Gastrocnemius medialis (tissue), 4 donors: ENCODE data around the gene BCLAF1. TPM values are rescaled to one million over a fixed set of nuclear protein-coding genes. Genes with fewer than 3 reads are reported as not detected.

Source experiments
- ATAC-seq, 2 donors: fragments of 150-250 bp; one replicate each; pipeline ENCODE4 v1.9.1; 2016
- DNase-seq, 2 donors: peaks; one replicate each; pipeline ENCODE4 v3.0.0-alpha.2; 2019
- H3K27ac ChIP-seq, 4 donors: fragments of 200-600 bp; sonication (generic); 1 replicate in 1 of 4; 2 replicates in 3 of 4; pipeline ENCODE4 v1.5.1; 2016 to 2018; ENCODE audit warnings: mild to moderate bottlenecking in 2 of 4, moderate library complexity in 1 of 4
- H3K27me3 ChIP-seq, 3 donors: fragments of 200-600 bp; sonication (generic) in 2 of 3; 1 replicate in 1 of 3; 2 replicates in 2 of 3; pipeline versions ENCODE4 v1.5.1 to v1.6.0; 2016 to 2019; ENCODE audit warnings: mild to moderate bottlenecking in 1 of 3, moderate library complexity in 1 of 3
- H3K36me3 ChIP-seq, 2 donors: fragments of 200-600 bp; sonication (generic) in 1 of 2; one replicate each; pipeline ENCODE4 v1.5.1; 2017 to 2018
- H3K4me1 ChIP-seq, 2 donors: fragments of 200-600 bp; sonication (generic) in 1 of 2; one replicate each; pipeline ENCODE4 v1.5.1; 2016 to 2017; ENCODE audit warnings: mild to moderate bottlenecking in 2 of 2
- H3K4me3 ChIP-seq, 4 donors: fragments of 200-600 bp; sonication (generic) in 3 of 4; 1 replicate in 1 of 4; 2 replicates in 3 of 4; pipeline ENCODE4 v1.5.1; 2016 to 2019; ENCODE audit warnings: mild to moderate bottlenecking in 2 of 4
- H3K9me3 ChIP-seq, 3 donors: fragments of 200-600 bp; sonication (generic) in 2 of 3; 1 replicate in 1 of 3; 2 replicates in 2 of 3; pipeline ENCODE4 v1.5.1; 2016 to 2019
- CTCF ChIP-seq, 5 experiments: fragments of 450-650 bp in 3 of 5; fragments of 200-600 bp in 2 of 5; sonication (generic) in 2 of 5; IDR thresholded peaks in 4 of 5; conservative IDR thresholded peaks in 1 of 5; 1 replicate in 4 of 5; 2 replicates in 1 of 5; pipeline ENCODE4 v1.5.1; 2016 to 2019; ENCODE audit warnings: antibody characterized with exemption in 5 of 5, mild to moderate bottlenecking in 3 of 5, moderate library complexity in 3 of 5
- POLR2A ChIP-seq, 2 donors: fragments of 450-650 bp; IDR thresholded peaks; one replicate each; pipeline ENCODE4 v1.6.1; 2017; ENCODE audit warnings: antibody characterized with exemption in 2 of 2, mild to moderate bottlenecking in 2 of 2, moderate library complexity in 2 of 2
- in situ Hi-C, 4 donors: fragments of 200-750 bp; cut with MboI; loops; one replicate each; pipeline versions ENCODE4 v1.15.0 to v1.8.0; 2017; ENCODE audit warnings: low sequenced_read_pairs in 4 of 4
- intact Hi-C: fragments of 100-400 bp; cut with DNase I; formaldehyde crosslinking; loops from one replicate; pipeline ENCODE4 v1.15.1; 2023; ENCODE audit warnings: low total_unique reads
- total RNA-seq, 4 donors: library from RNA; depleted of rRNA; stranded (reverse); fragments of >200 nt; gene quantifications; one replicate each; pipeline versions ENCODE4 v1.1.0 to v1.2.3, GENCODE V29; 2016

The BCLAF1 gene
- total RNA-seq, 4 donors from 2014 or later, result 27.3 to 83.0 (median 61.8) TPM

DNA sequence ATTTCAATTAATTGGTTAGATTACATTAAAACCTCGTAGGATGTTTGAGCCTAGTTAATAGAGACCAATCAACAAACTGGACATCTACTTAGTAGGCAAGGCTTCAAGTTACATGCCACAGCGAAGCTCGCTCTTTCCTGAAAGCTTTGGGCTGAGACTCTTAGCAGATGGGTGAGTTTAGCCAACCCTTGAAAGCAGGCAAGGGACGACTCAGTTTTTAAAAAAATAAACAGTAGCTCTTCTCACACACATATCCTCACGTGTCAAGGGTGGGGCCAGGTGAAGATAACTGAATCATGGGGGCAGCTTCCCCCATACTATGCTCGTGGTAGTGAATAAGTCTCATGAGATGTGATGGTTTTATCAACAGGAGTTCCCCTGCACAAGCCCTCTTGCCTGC is 40.3 kb downstream of the BCLAF1 start:
- DNase-seq (no peak), ATAC-seq (no peak)
- intact Hi-C loops, result no loop called here
- Histone ChIP-seq H3K27ac (no peak overlapping the region), H3K9me3 (no peaks in the 10 kb centered on the region), H3K4me1 (peaks cover 16 to 22% of the 10 kb centered on the region in 2 donors), H3K4me3 (peak overlapping the region; percentile 73 to 81 (median 74)), H3K36me3 (no peaks in the 10 kb centered on the region), H3K27me3 (no peaks in the 10 kb centered on the region)
- TF ChIP-seq POLR2A (IDR thresholded peaks at IDR 0.05) (no peak), CTCF (IDR thresholded peaks at IDR 0.05 in 4 of 5, conservative IDR thresholded peaks at IDR 0.05 in 1 of 5) (no peak)
- in situ Hi-C loops, result no loop called here

GRCh38 chr6:136244061-136244616 is 45.5 kb downstream of the BCLAF1 start:
- H3K4me1 ChIP-seq, result no peaks in the 10 kb centered on the region
- TF ChIP-seq POLR2A (IDR thresholded peaks at IDR 0.05) (no peak), CTCF (IDR thresholded peaks at IDR 0.05 in 4 of 5, conservative IDR thresholded peaks at IDR 0.05 in 1 of 5) (no peak)
- no peak overlapping the region for H3K27ac ChIP-seq
- H3K9me3 ChIP-seq, result no peaks in the 10 kb centered on the region
- no peaks in the 10 kb centered on the region for H3K27me3 ChIP-seq
- intact Hi-C loops (no loop called here), in situ Hi-C loops (no loop called here)
- H3K36me3 ChIP-seq, result no peaks in the 10 kb centered on the region
- DNase-seq (no peak), ATAC-seq (no peak)
- H3K4me3 ChIP-seq, result no peak overlapping the region

GRCh38 chr6:136236466-136237293 is 53.0 kb downstream of the BCLAF1 start:
- in situ Hi-C loops, result no loop called here
- H3K36me3 ChIP-seq, result no peaks in the 10 kb centered on the region
- ATAC-seq (no peak), DNase-seq (no peak)
- TF ChIP-seq POLR2A (IDR thresholded peaks at IDR 0.05), result no peak
- no peak for TF ChIP-seq CTCF (IDR thresholded peaks at IDR 0.05 in 4 of 5, conservative IDR thresholded peaks at IDR 0.05 in 1 of 5)
- H3K4me1 ChIP-seq, result no peaks in the 10 kb centered on the region
- intact Hi-C loops, result no loop called here
- H3K27me3 ChIP-seq, result no peaks in the 10 kb centered on the region
- no peak overlapping the region for H3K27ac ChIP-seq
- no peak overlapping the region for H3K4me3 ChIP-seq
- H3K9me3 ChIP-seq, result no peaks in the 10 kb centered on the region

- Histone ChIP-seq H3K27ac (no peak overlapping the region), H3K36me3 (no peaks in the 10 kb centered on the region), H3K9me3 (no peaks in the 10 kb centered on the region), H3K27me3 (no peaks in the 10 kb centered on the region), H3K4me3 (no peak overlapping the region), H3K4me1 (no peaks in the 10 kb centered on the region)
- ATAC-seq (no peak), DNase-seq (no peak)
- intact Hi-C loops, result no loop called here
- TF ChIP-seq CTCF (IDR thresholded peaks at IDR 0.05 in 4 of 5, conservative IDR thresholded peaks at IDR 0.05 in 1 of 5), result no peak
- TF ChIP-seq POLR2A (IDR thresholded peaks at IDR 0.05), result no peak
- in situ Hi-C loops, result no loop called here
Observed at GRCh38 chr6:136235233-136235564, 54.4 kb downstream of the BCLAF1 start.
